Testis (tissue), 2 donors: ENCODE data around the gene ENPEP.

Source experiments
- CTCF ChIP-seq, 3 experiments: fragments of 450-650 bp in 2 of 3; fragments of 200-600 bp in 1 of 3; sonication (generic) in 1 of 3; IDR thresholded peaks; one replicate each; pipeline ENCODE4 v1.5.1; 2016 to 2019; ENCODE audit warnings: antibody characterized with exemption in 3 of 3, mild to moderate bottlenecking in 2 of 3, moderate library complexity in 1 of 3
- POLR2A ChIP-seq: fragments of 450-650 bp; IDR thresholded peaks from one replicate; pipeline ENCODE4 v1.6.1; 2017; ENCODE audit warnings: antibody characterized with exemption, mild to moderate bottlenecking, moderate library complexity

DNA sequence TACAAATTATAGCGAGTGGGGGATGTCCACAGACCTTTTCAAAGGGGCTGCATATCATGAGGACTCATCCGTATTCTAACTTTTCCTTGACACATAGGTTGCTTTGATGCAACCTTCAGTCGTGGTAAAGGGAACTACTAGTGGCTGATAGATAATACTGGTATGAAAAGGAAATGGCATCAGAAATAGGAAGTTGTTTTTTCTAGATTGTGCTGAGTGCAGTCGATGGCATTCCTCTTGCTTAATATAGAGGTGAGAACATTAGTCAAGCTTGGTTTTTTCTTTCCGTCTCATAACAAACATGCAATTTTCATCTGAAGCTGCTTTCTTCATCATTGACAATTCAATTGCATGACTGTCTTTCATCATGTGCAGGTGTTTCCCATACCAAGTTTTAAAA, 16.6 kb downstream of the ENPEP start:
- TF ChIP-seq CTCF (IDR thresholded peaks at IDR 0.05), result no peak
- TF ChIP-seq POLR2A, result no peak
